HG03108 (cell line): Measurements from ENCODE around the gene DRGX.

Experiments used
- ATAC-seq: cut with Tn5 transposase; IDR thresholded peaks from one replicate; pipeline ENCODE4 v1.9.1; 2021; ENCODE audit warnings: moderate library complexity; ENCODE audit not compliant: unreplicated experiment

DRGX gene

GRCh38 chr10:49408519-49409306, 12.8 kb upstream of the DRGX start:
- ATAC-seq = no peak

GRCh38 chr10:49407552-49408137, 11.8 kb upstream of the DRGX start:
- no peak for ATAC-seq

DNA sequence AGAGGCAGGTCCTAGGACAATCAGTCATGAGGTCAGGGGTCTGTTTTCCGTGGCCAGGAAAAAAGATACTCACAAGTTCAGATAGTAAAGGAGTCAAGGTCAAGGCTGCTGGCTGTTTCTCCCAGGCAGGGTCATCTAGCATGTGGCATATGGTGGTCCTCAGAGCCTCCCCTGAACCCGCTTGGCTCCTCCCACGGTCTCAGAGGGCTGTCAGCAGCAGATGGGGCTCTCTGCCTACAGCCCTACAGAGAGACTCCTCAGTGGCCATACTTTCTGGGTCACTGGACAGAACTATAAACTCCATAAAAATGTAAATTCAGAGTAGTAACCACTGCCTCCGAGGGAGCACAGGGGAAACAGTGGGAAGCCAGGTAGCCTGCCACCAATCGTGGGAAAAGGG, 11.3 kb upstream of the DRGX start:
- ATAC-seq = no peak

- ATAC-seq = no peak
Measured at GRCh38 chr10:49404321-49404878, 8.5 kb upstream of the DRGX start.

DNA sequence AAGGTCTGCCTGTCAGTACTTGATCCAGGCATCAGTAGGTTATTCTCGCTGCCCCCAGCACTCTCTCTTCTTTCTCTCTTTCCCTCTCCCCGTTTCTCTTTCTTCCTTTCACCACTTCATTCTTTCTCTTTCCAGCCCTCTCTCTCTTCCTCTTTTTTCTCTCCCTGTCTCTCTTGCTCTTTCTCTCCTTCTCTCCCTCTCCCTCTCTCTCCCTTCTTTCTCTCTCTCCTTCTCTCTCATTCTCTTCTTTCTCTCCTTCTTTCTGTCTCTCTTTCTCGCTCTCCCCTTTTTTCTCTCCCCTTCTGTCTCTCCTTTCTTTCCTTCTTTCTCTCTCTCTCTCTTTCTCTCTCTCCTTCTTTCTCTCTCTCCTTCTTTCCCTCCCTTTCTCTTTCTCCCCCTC, 7.5 kb upstream of the DRGX start:
- no peak for ATAC-seq

DNA sequence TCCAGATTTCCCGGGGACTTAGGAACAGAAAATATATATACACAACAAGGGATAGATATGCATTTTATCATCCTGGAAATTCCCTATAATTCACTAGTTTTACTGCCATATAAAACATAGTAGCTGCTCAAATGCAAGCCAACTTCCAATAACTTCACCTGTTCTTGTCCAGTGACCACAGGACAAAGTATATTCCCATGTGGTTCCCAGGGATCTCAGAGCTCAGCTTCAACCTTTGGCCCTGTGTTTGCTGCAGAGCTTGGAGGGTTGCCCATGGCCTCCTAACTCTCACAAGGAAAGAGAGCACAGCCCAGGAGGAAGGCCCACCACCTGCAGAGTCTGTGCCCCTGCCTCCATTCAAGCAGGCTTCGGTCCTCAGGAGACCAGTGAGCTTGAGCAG, 4.5 kb upstream of the DRGX start:
- no peak for ATAC-seq

DNA sequence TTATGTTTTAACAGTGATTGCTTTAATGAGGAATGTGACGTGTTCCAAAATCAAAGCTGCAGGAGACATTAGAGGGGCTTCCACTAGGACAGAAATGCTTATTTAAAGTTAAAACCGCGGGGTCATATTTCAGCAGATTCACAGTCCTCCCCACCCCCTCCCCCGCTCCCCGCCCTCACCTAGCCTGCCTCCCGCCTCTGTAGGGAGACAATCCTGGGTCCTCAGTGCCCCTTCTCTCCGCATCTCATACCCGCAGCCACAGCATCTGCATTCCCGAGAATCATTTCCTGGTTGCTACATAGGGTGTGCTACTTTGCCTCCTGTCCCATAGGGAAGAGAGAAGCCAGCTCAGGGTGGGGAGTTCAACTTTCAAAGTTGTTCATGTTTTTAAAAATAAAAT, 3.1 kb upstream of the DRGX start:
- ATAC-seq = no peak

- ATAC-seq = peak; percentile 80
Measured at GRCh38 chr10:49398000-49398861, 2.3 kb upstream of the DRGX start.

- ATAC-seq = peak; percentile 11
Measured at GRCh38 chr10:49397036-49397999, 1.4 kb upstream of the DRGX start.

GRCh38 chr10:49396666-49396999, 744 bp upstream of the DRGX start:
- ATAC-seq = no peak

DNA sequence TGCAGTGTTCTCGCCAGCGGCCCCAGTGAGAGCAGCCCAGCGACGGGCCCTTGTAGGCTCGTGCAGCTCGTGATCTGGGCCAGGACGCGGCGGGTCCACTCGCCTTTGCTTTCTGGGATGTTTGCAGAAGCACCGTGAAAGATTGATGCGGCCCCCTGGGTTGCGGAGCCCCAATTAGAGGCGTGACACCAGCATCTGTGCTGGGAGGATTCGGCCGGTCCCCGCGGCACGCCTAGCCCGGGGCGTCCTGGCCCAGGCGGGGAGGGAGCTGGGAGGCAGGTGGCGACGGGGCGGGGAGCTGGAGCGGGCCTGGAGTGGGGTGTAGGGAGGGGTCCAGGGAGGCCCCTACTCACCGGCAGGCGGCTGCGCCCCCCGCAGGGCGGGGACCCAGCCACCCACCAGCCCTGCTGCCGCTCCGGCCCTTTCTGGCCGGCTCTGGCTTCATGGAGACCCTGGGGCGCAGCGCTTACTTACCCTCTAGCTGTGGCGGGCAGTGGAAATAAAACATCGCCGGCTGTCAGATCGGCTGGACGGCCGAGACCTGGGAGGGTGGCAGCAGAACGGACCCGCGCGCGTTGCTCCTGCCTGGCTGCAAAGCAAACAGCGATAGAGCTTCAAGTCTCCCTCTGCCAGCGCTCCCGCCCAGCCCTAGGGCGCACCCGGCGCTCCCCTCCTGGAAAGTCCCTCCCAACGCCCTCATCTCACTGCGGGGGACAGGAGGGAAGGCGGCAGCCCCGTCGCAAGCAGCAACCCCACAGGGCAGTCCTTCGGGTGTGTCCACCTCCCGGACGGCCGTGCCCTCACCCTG, 752 bp downstream of the DRGX start:
- ATAC-seq = no peak

GRCh38 chr10:49393757-49394156, 2.1 kb downstream of the DRGX start:
- ATAC-seq = no peak

DNA sequence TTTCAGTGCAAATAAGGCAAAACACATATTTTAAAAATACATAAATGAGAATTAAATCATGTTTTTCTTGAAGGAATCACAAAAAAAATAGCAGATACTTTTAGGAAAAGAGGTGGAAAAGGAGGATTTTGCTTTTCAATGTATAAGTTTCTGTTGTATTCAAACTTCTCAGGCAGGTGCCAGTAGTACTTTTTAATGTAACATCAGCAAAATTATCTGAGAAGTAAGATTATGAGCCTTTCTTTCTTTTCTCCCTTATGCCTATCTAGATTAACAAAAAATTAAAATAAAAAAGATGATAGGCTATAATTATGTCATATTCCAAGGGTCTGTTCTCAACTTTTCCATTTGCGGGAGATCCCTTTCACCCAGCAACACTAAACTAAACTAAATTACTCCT, 2.6 kb downstream of the DRGX start:
- no peak for ATAC-seq

- no peak for ATAC-seq
Measured at GRCh38 chr10:49389361-49389933, 6.4 kb downstream of the DRGX start.

GRCh38 chr10:49388161-49388560, 7.7 kb downstream of the DRGX start:
- ATAC-seq = no peak

DNA sequence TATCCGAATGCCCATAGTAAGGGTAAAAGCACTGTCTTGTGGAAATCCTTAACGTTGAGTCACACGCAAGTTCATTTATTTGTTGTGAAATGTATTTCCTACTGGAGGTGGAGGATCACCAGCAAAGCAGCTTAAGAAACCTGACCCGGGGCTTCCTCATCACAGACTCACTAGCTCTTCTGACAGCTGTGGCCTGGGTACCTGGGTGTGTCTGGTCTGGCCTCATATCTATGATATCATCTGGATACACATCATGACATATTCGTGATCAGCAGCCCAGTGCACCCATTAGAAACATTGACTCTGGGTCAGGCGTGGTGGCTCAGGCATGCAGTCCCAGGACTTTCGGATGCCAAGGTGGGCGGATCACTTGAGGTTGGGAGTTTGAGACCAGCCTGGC, 8.8 kb downstream of the DRGX start:
- ATAC-seq = no peak

- no peak for ATAC-seq
Measured at GRCh38 chr10:49385939-49386922, 9.7 kb downstream of the DRGX start.

GRCh38 chr10:49384268-49384953, 11.5 kb downstream of the DRGX start:
- ATAC-seq = no peak
